ACC112 (cell line): ENCODE measurements around the gene SPI1.

ENCODE experiments used
- H2AFZ ChIP-seq: fragments of 200-600 bp; sonication (generic); one replicate; pipeline ENCODE4 v1.6.0; 2017; ENCODE audit warnings: antibody characterized with exemption, low read length; ENCODE audit not compliant: unreplicated experiment
- H3K27ac ChIP-seq: fragments of 200-600 bp; sonication (generic); 2 replicates; pipeline ENCODE4 v1.5.1; 2014; ENCODE audit warnings: low read depth, mild to moderate bottlenecking, antibody characterized with exemption, low read length, moderate library complexity
- H3K27me3 ChIP-seq: fragments of 200-600 bp; sonication (generic); 2 replicates; pipeline ENCODE4 v1.6.1; 2014; ENCODE audit warnings: mild to moderate bottlenecking, antibody characterized with exemption, low read length, moderate library complexity, mixed read lengths; ENCODE audit not compliant: insufficient read depth
- H3K36me3 ChIP-seq: fragments of 200-600 bp; sonication (generic); 2 replicates; pipeline ENCODE4 v1.6.1; 2016; ENCODE audit warnings: mild to moderate bottlenecking, antibody characterized with exemption, low read length, moderate library complexity, mixed read lengths; ENCODE audit not compliant: insufficient read depth
- H3K4me1 ChIP-seq: fragments of 200-600 bp; sonication (generic); one replicate; pipeline ENCODE4 v1.6.1; 2016; ENCODE audit warnings: low read length, mixed read lengths; ENCODE audit not compliant: insufficient read depth, unreplicated experiment, control insufficient read depth
- H3K4me3 ChIP-seq: fragments of 200-600 bp; sonication (generic); 2 replicates; pipeline ENCODE4 v1.5.1; 2014; ENCODE audit warnings: mild to moderate bottlenecking, low read depth, low read length
- H3K79me2 ChIP-seq: fragments of 200-600 bp; sonication (generic); one replicate; pipeline ENCODE4 v1.6.0; 2016; ENCODE audit warnings: low read length; ENCODE audit not compliant: control insufficient read depth, unreplicated experiment, insufficient read depth

SPI1 gene

GRCh38 chr11:47306484-47306844 lies 71.9 kb downstream of the SPI1 start:
- Histone ChIP-seq H3K4me3 (no peak overlapping the region), H2AFZ (no peak overlapping the region), H3K27ac (no peak overlapping the region), H3K27me3 (no peaks in the 10 kb centered on the region), H3K79me2 (no peaks in the 10 kb centered on the region), H3K4me1 (peaks cover 12% of the 10 kb centered on the region), H3K36me3 (peaks cover 31% of the 10 kb centered on the region)

GRCh38 chr11:47305734-47306483 lies 72.4 kb downstream of the SPI1 start:
- peaks cover 12% of the 10 kb centered on the region for H3K4me1 ChIP-seq
- no peaks in the 10 kb centered on the region for H3K79me2 ChIP-seq
- no peaks in the 10 kb centered on the region for H3K27me3 ChIP-seq
- no peak overlapping the region for H3K27ac ChIP-seq
- no peak overlapping the region for H2AFZ ChIP-seq
- H3K4me3 ChIP-seq: no peak overlapping the region
- peaks cover 34% of the 10 kb centered on the region for H3K36me3 ChIP-seq
